Gastroesophageal sphincter (tissue), 3 donors: Measurements from ENCODE around the gene LYRM7.

Source experiments
- EP300 ChIP-seq: sonication (generic); formaldehyde crosslinking; IDR thresholded peaks from one replicate; pipeline ENCODE4 v1.6.1; 2017; ENCODE audit warnings: antibody characterized with exemption, mild to moderate bottlenecking
- POLR2A ChIP-seq, 2 donors: fragments of 450-650 bp; IDR thresholded peaks; one replicate each; pipeline ENCODE4 v1.6.1; 2017; ENCODE audit warnings: antibody characterized with exemption in 2 of 2, mild to moderate bottlenecking in 2 of 2, moderate library complexity in 1 of 2
- TF ChIP-seq, protein P1 (sequence below), 4 experiments: fragments of 200-600 bp in 2 of 4; fragments of 450-650 bp in 2 of 4; sonication (generic) in 1 of 4; IDR thresholded peaks; one replicate each; pipeline ENCODE4 v1.5.1; 2017 to 2019; ENCODE audit warnings: antibody characterized with exemption in 4 of 4, mild to moderate bottlenecking in 2 of 4, moderate library complexity in 2 of 4

DNA sequence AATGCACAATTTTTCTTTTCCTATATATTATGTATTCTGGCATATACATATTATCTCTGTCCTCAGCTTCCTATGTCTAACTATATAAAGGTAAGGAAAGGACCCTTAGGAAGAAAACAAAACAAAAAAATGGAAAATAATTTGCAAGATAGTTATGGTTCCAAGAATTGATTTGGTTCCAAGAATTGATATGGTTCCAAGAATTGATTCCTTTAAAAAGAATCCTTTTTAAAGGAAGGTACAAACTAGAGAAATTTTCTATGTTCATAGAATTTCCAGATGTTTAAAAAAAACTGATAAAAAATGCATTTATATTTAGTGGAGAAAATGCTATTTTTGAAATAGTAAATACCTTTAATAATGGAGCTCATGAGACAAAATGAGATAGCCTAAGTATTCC lies 12.1 kb downstream of the LYRM7 start:
- TF ChIP-seq, protein P1, sequence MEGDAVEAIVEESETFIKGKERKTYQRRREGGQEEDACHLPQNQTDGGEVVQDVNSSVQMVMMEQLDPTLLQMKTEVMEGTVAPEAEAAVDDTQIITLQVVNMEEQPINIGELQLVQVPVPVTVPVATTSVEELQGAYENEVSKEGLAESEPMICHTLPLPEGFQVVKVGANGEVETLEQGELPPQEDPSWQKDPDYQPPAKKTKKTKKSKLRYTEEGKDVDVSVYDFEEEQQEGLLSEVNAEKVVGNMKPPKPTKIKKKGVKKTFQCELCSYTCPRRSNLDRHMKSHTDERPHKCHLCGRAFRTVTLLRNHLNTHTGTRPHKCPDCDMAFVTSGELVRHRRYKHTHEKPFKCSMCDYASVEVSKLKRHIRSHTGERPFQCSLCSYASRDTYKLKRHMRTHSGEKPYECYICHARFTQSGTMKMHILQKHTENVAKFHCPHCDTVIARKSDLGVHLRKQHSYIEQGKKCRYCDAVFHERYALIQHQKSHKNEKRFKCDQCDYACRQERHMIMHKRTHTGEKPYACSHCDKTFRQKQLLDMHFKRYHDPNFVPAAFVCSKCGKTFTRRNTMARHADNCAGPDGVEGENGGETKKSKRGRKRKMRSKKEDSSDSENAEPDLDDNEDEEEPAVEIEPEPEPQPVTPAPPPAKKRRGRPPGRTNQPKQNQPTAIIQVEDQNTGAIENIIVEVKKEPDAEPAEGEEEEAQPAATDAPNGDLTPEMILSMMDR (IDR thresholded peaks at IDR 0.05) = no peak
- no peak for TF ChIP-seq EP300
- no peak for TF ChIP-seq POLR2A (IDR thresholded peaks at IDR 0.05)
